ENCODE results near the gene CD300LD. TPM values are rescaled to one million over a fixed set of nuclear protein-coding genes. Genes with fewer than 3 reads are reported as not detected.
"Not testable (repeated sequence)": the region's sequence is repeated elsewhere in the genome, so short reads cannot be mapped to it uniquely, and the experiment has no call there.

CD300LD gene
- not detected for total RNA-seq
- long read RNA-seq, result 0 reads

GRCh38 chr17:74592087-74592990, at the start of gene CD300LD:
Gene CD300LD, minus strand, starts transcription at chr17:74592283. Its CDS starts 81 bp downstream, at chr17:74592202.
- peaks cover 8% of the 10 kb centered on the region for H3K27me3 ChIP-seq (ENCODE audit: low read depth)
- no peaks in the 10 kb centered on the region for H3K9me3 ChIP-seq
- ATAC-seq (peak in 1 of 2 donors; percentile 32), DNase-seq (no peak)
- no peaks in the 10 kb centered on the region for H3K4me1 ChIP-seq
- H3K36me3 ChIP-seq, result no peaks in the 10 kb centered on the region
- intact Hi-C loops (cut with DNase I), result no loop called here
- no peak for TF ChIP-seq CTCF (IDR thresholded peaks at IDR 0.05)
- no peak within 1 kb of the TSS for H3K27ac ChIP-seq
- H3K4me3 ChIP-seq, result no peak within 1 kb of the TSS

GRCh38 chr17:74641224-74641957, 49.3 kb upstream of the CD300LD start:
- ATAC-seq (peak in 1 of 2 donors; percentile 15), DNase-seq (no peak)
- intact Hi-C loops (cut with DNase I), result no loop called here
- Histone ChIP-seq H3K9me3 (no peaks in the 10 kb centered on the region), H3K4me3 (no peak overlapping the region), H3K36me3 (no peaks in the 10 kb centered on the region), H3K4me1 (peaks cover 10% of the 10 kb centered on the region), H3K27ac (no peak overlapping the region), H3K27me3 (ENCODE audit: low read depth) (peaks cover 20% of the 10 kb centered on the region)
- no peak for TF ChIP-seq CTCF (IDR thresholded peaks at IDR 0.05)

- TF ChIP-seq CTCF (IDR thresholded peaks at IDR 0.05), result no peak
- H3K4me3 ChIP-seq, result no peak overlapping the region
- no peaks in the 10 kb centered on the region for H3K9me3 ChIP-seq
- H3K36me3 ChIP-seq, result no peaks in the 10 kb centered on the region
- H3K27ac ChIP-seq, result no peak overlapping the region
- peak; percentile 51 for DNase-seq
- ATAC-seq, result peak; percentile 52 to 56
- intact Hi-C loops (cut with DNase I), result no loop called here
- H3K4me1 ChIP-seq, result peaks cover 10% of the 10 kb centered on the region
- peaks cover 30% of the 10 kb centered on the region for H3K27me3 ChIP-seq (ENCODE audit: low read depth)
Observed at GRCh38 chr17:74639704-74640151, 47.6 kb upstream of the CD300LD start.

- H3K27me3 ChIP-seq (ENCODE audit: low read depth), result peaks cover 31% of the 10 kb centered on the region
- no peak overlapping the region for H3K27ac ChIP-seq
- no peak overlapping the region for H3K4me3 ChIP-seq
- H3K36me3 ChIP-seq, result no peaks in the 10 kb centered on the region
- peaks cover 10% of the 10 kb centered on the region for H3K4me1 ChIP-seq
- TF ChIP-seq CTCF (IDR thresholded peaks at IDR 0.05), result no peak
- DNase-seq (no peak), ATAC-seq (no peak)
- no peaks in the 10 kb centered on the region for H3K9me3 ChIP-seq
- intact Hi-C loops (cut with DNase I), result no loop called here
Observed at GRCh38 chr17:74637926-74638325, 45.8 kb upstream of the CD300LD start.

- ATAC-seq, result no peak
- H3K36me3 ChIP-seq, result no peaks in the 10 kb centered on the region
- H3K9me3 ChIP-seq, result no peaks in the 10 kb centered on the region
- no peak for DNase-seq
- intact Hi-C loops (cut with DNase I), result no loop called here
- H3K4me3 ChIP-seq, result no peak overlapping the region
- no peak overlapping the region for H3K27ac ChIP-seq
- H3K4me1 ChIP-seq, result peaks cover 11% of the 10 kb centered on the region
- TF ChIP-seq CTCF (IDR thresholded peaks at IDR 0.05), result no peak
- H3K27me3 ChIP-seq (ENCODE audit: low read depth), result peaks cover 26% of the 10 kb centered on the region
Observed at GRCh38 chr17:74637265-74637664, 45.2 kb upstream of the CD300LD start.

- not testable (repeated sequence) for ATAC-seq
Observed at GRCh38 chr17:74636541-74637085, 44.5 kb upstream of the CD300LD start.

More at GRCh38 chr17:74636541-74637085, 44.5 kb upstream of the CD300LD start:
- Histone ChIP-seq H3K4me1 (peaks cover 15% of the 10 kb centered on the region), H3K27me3 (ENCODE audit: low read depth) (peaks cover 26% of the 10 kb centered on the region)
- H3K27ac ChIP-seq; H3K36me3 ChIP-seq; intact Hi-C loops (cut with DNase I); H3K9me3 ChIP-seq; DNase-seq; H3K4me3 ChIP-seq: not testable (repeated sequence)

Data from lower lobe of right lung (tissue), 2 donors.